HEK293 (cell line): ENCODE data around the gene TRAF4.
A peak's percentile ranks its signal among the peaks of the same experiment; 100 is the strongest.

ENCODE experiments used
- BCL11A ChIP-seq: fragments of 450-650 bp; formaldehyde crosslinking; IDR thresholded peaks from 2 replicates; pipeline ENCODE4 v1.5.1; 2016; ENCODE audit warnings: low read depth, missing biosample characterization, missing genetic modification characterization
- GLIS1 ChIP-seq: fragments of 450-650 bp; formaldehyde crosslinking; IDR thresholded peaks from 2 replicates; pipeline ENCODE4 v1.5.1; 2016; ENCODE audit warnings: missing biosample characterization, missing genetic modification characterization
- HOXA7 ChIP-seq: sonication (generic); formaldehyde crosslinking; IDR thresholded peaks from 2 replicates; pipeline ENCODE4 v1.8.1; 2022; ENCODE audit warnings: missing genetic modification reagents, borderline replicate concordance
- ZNF449 ChIP-seq: fragments of 450-650 bp; formaldehyde crosslinking; IDR thresholded peaks from 2 replicates; pipeline ENCODE4 v1.5.1; 2017; ENCODE audit warnings: missing biosample characterization, mild to moderate bottlenecking, missing genetic modification characterization, moderate library complexity
- ZNF629 ChIP-seq: fragments of 450-650 bp; formaldehyde crosslinking; IDR thresholded peaks from 2 replicates; pipeline ENCODE4 v1.5.1; 2017; ENCODE audit warnings: missing biosample characterization, missing genetic modification characterization
- ZNF701 ChIP-seq: fragments of 450-650 bp; formaldehyde crosslinking; IDR thresholded peaks from 2 replicates; pipeline ENCODE4 v1.5.1; 2016; ENCODE audit warnings: missing biosample characterization, missing genetic modification characterization
- ZSCAN23 ChIP-seq: fragments of 450-650 bp; formaldehyde crosslinking; IDR thresholded peaks from 2 replicates; pipeline ENCODE4 v1.5.1; 2016; ENCODE audit warnings: missing biosample characterization, missing genetic modification characterization
- TF ChIP-seq, protein P1 (sequence below): fragments of 450-650 bp; formaldehyde crosslinking; IDR thresholded peaks from 2 replicates; pipeline ENCODE4 v1.5.1; 2016; ENCODE audit warnings: missing biosample characterization, missing genetic modification characterization
- TF ChIP-seq, protein P2 (sequence below): fragments of 450-650 bp; formaldehyde crosslinking; IDR thresholded peaks from 2 replicates; pipeline ENCODE4 v1.5.1; 2016; ENCODE audit warnings: missing biosample characterization, missing genetic modification characterization

DNA sequence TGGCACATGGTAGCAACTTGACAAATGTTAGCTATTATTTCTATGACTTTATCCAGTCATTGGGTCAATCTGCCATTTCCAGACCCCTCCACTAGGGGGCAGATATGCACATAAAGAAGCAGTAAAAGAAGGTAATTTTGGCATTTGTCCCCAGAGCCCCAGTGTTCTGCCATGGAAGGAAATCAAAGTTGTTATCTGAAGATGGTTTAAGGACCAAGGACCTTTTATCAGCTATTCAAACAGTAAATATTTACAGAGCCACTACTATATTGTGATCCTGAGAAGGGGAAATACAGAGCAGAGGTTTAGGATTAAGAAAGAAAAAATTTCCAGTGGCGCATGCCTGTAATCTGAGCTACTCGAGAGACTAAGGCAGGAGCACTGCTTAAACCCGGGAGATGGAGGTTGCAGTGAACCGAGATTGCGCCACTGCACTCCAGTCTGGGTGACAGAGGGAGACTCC is 20.0 kb downstream of the TRAF4 start:
- TF ChIP-seq, protein P1, sequence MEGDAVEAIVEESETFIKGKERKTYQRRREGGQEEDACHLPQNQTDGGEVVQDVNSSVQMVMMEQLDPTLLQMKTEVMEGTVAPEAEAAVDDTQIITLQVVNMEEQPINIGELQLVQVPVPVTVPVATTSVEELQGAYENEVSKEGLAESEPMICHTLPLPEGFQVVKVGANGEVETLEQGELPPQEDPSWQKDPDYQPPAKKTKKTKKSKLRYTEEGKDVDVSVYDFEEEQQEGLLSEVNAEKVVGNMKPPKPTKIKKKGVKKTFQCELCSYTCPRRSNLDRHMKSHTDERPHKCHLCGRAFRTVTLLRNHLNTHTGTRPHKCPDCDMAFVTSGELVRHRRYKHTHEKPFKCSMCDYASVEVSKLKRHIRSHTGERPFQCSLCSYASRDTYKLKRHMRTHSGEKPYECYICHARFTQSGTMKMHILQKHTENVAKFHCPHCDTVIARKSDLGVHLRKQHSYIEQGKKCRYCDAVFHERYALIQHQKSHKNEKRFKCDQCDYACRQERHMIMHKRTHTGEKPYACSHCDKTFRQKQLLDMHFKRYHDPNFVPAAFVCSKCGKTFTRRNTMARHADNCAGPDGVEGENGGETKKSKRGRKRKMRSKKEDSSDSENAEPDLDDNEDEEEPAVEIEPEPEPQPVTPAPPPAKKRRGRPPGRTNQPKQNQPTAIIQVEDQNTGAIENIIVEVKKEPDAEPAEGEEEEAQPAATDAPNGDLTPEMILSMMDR (tag by site-specific recombination): peak; percentile 51; the same call in 1 of the 2 replicates
- TF ChIP-seq ZSCAN23 (tag by site-specific recombination) (no peak), ZNF701 (tag by site-specific recombination) (no peak), HOXA7 (CRISPR knock-in tag) (no peak), BCL11A (tag by site-specific recombination) (no peak), GLIS1 (tag by site-specific recombination) (no peak), ZNF629 (no peak), ZNF449 (no peak)
- TF ChIP-seq, protein P2, sequence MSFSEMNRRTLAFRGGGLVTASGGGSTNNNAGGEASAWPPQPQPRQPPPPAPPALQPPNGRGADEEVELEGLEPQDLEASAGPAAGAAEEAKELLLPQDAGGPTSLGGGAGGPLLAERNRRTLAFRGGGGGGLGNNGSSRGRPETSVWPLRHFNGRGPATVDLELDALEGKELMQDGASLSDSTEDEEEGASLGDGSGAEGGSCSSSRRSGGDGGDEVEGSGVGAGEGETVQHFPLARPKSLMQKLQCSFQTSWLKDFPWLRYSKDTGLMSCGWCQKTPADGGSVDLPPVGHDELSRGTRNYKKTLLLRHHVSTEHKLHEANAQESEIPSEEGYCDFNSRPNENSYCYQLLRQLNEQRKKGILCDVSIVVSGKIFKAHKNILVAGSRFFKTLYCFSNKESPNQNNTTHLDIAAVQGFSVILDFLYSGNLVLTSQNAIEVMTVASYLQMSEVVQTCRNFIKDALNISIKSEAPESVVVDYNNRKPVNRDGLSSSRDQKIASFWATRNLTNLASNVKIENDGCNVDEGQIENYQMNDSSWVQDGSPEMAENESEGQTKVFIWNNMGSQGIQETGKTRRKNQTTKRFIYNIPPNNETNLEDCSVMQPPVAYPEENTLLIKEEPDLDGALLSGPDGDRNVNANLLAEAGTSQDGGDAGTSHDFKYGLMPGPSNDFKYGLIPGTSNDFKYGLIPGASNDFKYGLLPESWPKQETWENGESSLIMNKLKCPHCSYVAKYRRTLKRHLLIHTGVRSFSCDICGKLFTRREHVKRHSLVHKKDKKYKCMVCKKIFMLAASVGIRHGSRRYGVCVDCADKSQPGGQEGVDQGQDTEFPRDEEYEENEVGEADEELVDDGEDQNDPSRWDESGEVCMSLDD (tag by site-specific recombination): no peak
